ENCODE measurements around the gene GMCL1.

The GMCL1 gene
- long read RNA-seq, full-length matches to known transcripts = 390 of 459 reads
- long read RNA-seq, partial matches to known transcripts = 23 of 459 reads
- long read RNA-seq, other reads (novel, unspliced or antisense) = 46 of 459 reads

- Histone ChIP-seq H3K27ac (replicated peaks) (peak within 1 kb of the TSS; percentile 81), H3K4me3 (replicated peaks; ENCODE audit: insufficient read depth, low read length) (peak within 1 kb of the TSS; percentile 99), H3K27me3 (ENCODE audit: insufficient read depth, poor library complexity, severe bottlenecking) (no peaks in the 10 kb centered on the region)
- TF ChIP-seq, protein P1, sequence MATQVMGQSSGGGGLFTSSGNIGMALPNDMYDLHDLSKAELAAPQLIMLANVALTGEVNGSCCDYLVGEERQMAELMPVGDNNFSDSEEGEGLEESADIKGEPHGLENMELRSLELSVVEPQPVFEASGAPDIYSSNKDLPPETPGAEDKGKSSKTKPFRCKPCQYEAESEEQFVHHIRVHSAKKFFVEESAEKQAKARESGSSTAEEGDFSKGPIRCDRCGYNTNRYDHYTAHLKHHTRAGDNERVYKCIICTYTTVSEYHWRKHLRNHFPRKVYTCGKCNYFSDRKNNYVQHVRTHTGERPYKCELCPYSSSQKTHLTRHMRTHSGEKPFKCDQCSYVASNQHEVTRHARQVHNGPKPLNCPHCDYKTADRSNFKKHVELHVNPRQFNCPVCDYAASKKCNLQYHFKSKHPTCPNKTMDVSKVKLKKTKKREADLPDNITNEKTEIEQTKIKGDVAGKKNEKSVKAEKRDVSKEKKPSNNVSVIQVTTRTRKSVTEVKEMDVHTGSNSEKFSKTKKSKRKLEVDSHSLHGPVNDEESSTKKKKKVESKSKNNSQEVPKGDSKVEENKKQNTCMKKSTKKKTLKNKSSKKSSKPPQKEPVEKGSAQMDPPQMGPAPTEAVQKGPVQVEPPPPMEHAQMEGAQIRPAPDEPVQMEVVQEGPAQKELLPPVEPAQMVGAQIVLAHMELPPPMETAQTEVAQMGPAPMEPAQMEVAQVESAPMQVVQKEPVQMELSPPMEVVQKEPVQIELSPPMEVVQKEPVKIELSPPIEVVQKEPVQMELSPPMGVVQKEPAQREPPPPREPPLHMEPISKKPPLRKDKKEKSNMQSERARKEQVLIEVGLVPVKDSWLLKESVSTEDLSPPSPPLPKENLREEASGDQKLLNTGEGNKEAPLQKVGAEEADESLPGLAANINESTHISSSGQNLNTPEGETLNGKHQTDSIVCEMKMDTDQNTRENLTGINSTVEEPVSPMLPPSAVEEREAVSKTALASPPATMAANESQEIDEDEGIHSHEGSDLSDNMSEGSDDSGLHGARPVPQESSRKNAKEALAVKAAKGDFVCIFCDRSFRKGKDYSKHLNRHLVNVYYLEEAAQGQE (IDR thresholded peaks at IDR 0.05; ENCODE audit: insufficient replicate concordance, low read depth) = no peak
- TF ChIP-seq SPI1 (IDR thresholded peaks at IDR 0.05; ENCODE audit: borderline replicate concordance, low read depth) = no peak
- peak; percentile 85 for TF ChIP-seq POLR2AphosphoS5 (IDR thresholded peaks at IDR 0.05; ENCODE audit: low read depth)
- DNase-seq (ENCODE audit: low read depth in 1 of 2, low spot score in 1 of 2) = peak; percentile 96
Observed at GRCh38 chr2:69829256-69830044, at the start of gene GMCL1. Gene GMCL1 (plus strand): TSS chr2:69829660. CDS start chr2:69829893, 233 bp downstream.

DNA sequence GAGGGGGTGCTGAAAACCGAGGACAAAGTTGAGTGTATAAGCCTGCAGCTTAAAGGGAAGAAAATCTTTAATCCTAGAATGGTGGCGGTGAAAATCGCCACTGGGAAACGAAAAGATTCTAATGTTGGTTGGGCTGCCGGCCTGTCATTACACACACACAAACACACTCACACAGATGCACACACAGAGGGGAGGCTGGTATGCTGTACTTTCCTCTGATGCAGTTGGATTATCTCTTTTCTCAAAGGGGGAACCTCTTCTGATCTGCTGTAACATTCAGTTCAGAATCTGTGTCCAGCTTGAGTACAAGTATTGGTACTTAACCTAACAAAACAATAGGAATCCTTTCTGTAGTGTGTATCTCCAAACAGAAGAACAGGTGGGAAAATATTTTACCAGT lies 48.5 kb upstream of the GMCL1 start:
- no peaks in the 10 kb centered on the region for H3K27me3 ChIP-seq (ENCODE audit: insufficient read depth, poor library complexity, severe bottlenecking)
- no peak overlapping the region for H3K27ac ChIP-seq (replicated peaks)
- H3K4me3 ChIP-seq (replicated peaks; ENCODE audit: insufficient read depth, low read length) = no peak overlapping the region
- no peak for TF ChIP-seq SPI1 (IDR thresholded peaks at IDR 0.05; ENCODE audit: borderline replicate concordance, low read depth)
- TF ChIP-seq, protein P2, sequence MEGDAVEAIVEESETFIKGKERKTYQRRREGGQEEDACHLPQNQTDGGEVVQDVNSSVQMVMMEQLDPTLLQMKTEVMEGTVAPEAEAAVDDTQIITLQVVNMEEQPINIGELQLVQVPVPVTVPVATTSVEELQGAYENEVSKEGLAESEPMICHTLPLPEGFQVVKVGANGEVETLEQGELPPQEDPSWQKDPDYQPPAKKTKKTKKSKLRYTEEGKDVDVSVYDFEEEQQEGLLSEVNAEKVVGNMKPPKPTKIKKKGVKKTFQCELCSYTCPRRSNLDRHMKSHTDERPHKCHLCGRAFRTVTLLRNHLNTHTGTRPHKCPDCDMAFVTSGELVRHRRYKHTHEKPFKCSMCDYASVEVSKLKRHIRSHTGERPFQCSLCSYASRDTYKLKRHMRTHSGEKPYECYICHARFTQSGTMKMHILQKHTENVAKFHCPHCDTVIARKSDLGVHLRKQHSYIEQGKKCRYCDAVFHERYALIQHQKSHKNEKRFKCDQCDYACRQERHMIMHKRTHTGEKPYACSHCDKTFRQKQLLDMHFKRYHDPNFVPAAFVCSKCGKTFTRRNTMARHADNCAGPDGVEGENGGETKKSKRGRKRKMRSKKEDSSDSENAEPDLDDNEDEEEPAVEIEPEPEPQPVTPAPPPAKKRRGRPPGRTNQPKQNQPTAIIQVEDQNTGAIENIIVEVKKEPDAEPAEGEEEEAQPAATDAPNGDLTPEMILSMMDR (IDR thresholded peaks at IDR 0.05; ENCODE audit: insufficient read depth, low read length) = no peak
- no peak for TF ChIP-seq POLR2AphosphoS5 (IDR thresholded peaks at IDR 0.05; ENCODE audit: low read depth)
- TF ChIP-seq, protein P1 (IDR thresholded peaks at IDR 0.05; ENCODE audit: insufficient replicate concordance, low read depth) = no peak
- no peak for TF ChIP-seq GABPA (IDR thresholded peaks at IDR 0.05; ENCODE audit: low read depth)
- no peak for DNase-seq (ENCODE audit: low read depth in 1 of 2, low spot score in 1 of 2)

GRCh38 chr2:69781321-69782248 lies 47.9 kb upstream of the GMCL1 start:
- TF ChIP-seq, protein P1 (IDR thresholded peaks at IDR 0.05; ENCODE audit: insufficient replicate concordance, low read depth) = no peak
- TF ChIP-seq, protein P2 (IDR thresholded peaks at IDR 0.05; ENCODE audit: insufficient read depth, low read length) = no peak
- TF ChIP-seq POLR2AphosphoS5 (IDR thresholded peaks at IDR 0.05; ENCODE audit: low read depth) (no peak), GABPA (IDR thresholded peaks at IDR 0.05; ENCODE audit: low read depth) (no peak), SPI1 (IDR thresholded peaks at IDR 0.05; ENCODE audit: borderline replicate concordance, low read depth) (no peak)
- DNase-seq (ENCODE audit: low read depth in 1 of 2, low spot score in 1 of 2) = peak in 1 of 2 experiments; percentile 31
- H3K27ac ChIP-seq (replicated peaks) = no peak overlapping the region
- no peak overlapping the region for H3K4me3 ChIP-seq (replicated peaks; ENCODE audit: insufficient read depth, low read length)
- H3K27me3 ChIP-seq (ENCODE audit: insufficient read depth, poor library complexity, severe bottlenecking) = no peaks in the 10 kb centered on the region
